ENCODE results near the gene PRR20G.

Gene PRR20G
- total RNA-seq = 0 reads per million in 3 donors

DNA sequence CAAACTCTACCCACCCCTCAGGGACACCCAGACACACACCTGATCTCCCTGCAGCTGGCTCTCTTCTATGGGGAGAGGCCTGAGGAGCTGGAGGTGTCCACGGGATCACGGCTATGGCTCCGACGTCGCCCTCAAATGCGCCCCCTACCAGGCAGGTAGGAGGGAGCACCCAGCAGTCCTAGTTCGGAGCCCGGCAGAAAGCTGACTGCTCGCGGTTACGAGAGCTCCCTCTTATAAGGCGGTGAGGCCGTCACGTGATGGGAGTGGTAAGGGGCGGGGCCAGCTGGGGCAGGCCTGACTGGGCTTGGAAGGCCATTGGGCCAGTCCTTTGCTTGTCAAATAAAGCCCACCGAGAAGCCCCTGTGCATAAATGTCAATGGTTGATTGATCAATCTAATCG lies at the start of gene PRR20G:
Gene PRR20G, minus strand, starts transcription at position 207 of the 400 bp plus-strand sequence. CDS start 681 bp downstream, outside the sequence.
- DNase-seq = no peak
- Histone ChIP-seq H3K36me3 (ENCODE audit: control insufficient read depth, insufficient read depth, low read length) (no peaks in the 10 kb centered on the region), H3K4me3 (ENCODE audit: insufficient read depth, low read depth, low read length, poor library complexity, severe bottlenecking) (no peak within 1 kb of the TSS), H3K4me1 (ENCODE audit: control insufficient read depth, insufficient read depth, low read length, poor library complexity, severe bottlenecking) (no peaks in the 10 kb centered on the region), H3K9me3 (ENCODE audit: control insufficient read depth, low read length) (no peaks in the 10 kb centered on the region), H3K27me3 (replicated peaks; ENCODE audit: control insufficient read depth, insufficient read depth, low read length, poor library complexity, severe bottlenecking) (no peaks in the 10 kb centered on the region), H3K27ac (ENCODE audit: insufficient read depth, low read length, poor library complexity, severe bottlenecking) (no peak within 1 kb of the TSS)

DNA sequence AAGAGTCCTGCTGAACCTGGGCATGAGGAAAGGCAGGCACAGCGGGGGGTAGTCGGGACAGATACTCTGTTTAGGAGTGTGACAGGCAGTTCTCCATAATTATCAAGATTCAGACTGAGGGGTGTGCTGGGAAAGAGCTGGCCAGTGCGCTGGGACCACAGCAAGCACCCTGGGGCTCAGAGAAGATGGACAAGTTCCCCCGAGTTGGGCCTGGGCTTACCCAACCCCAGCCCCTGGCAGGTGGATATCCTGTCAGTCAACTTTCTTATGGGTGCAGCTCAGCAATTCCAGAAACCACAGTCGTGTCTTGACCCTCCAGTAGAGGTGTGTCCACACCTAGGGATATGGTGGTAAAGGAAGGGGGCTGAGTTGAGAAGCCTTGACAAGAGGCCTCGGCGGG lies 49.2 kb upstream of the PRR20G start:
- Histone ChIP-seq H3K27ac (ENCODE audit: insufficient read depth, low read length, poor library complexity, severe bottlenecking) (no peak overlapping the region), H3K4me3 (ENCODE audit: insufficient read depth, low read depth, low read length, poor library complexity, severe bottlenecking) (no peak overlapping the region)
- no peak for DNase-seq

DNA sequence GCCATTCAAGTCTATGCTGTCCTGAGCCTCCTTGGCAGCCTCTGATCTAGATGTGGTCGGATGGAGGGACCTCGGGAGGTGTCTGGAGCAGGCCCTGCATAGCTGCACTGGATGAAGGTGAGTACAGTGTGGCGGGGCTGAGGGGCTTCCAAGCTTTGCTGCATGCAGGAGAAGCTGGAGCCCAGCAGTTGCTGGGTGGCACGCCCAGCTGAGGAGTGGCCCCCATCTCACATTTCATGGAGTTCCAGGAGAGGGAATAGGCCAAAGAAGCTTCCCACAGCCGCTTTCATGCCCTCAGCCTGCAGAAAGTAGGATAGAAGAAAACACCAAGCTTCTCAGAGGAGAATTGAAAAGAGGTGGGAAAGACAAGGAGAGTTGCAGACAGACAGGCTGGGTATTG lies 48.3 kb upstream of the PRR20G start:
- Histone ChIP-seq H3K27me3 (replicated peaks; ENCODE audit: control insufficient read depth, insufficient read depth, low read length, poor library complexity, severe bottlenecking) (no peaks in the 10 kb centered on the region), H3K27ac (ENCODE audit: insufficient read depth, low read length, poor library complexity, severe bottlenecking) (no peak overlapping the region), H3K36me3 (ENCODE audit: control insufficient read depth, insufficient read depth, low read length) (no peaks in the 10 kb centered on the region), H3K4me3 (ENCODE audit: insufficient read depth, low read depth, low read length, poor library complexity, severe bottlenecking) (no peak overlapping the region), H3K9me3 (ENCODE audit: control insufficient read depth, low read length) (peaks cover 3% of the 10 kb centered on the region), H3K4me1 (ENCODE audit: control insufficient read depth, insufficient read depth, low read length, poor library complexity, severe bottlenecking) (no peaks in the 10 kb centered on the region)
- no peak for DNase-seq

More for the DNA sequence above, 49.2 kb upstream of the PRR20G start:
- H3K36me3 ChIP-seq (ENCODE audit: control insufficient read depth, insufficient read depth, low read length) = no peaks in the 10 kb centered on the region
- H3K4me1 ChIP-seq (ENCODE audit: control insufficient read depth, insufficient read depth, low read length, poor library complexity, severe bottlenecking) = no peaks in the 10 kb centered on the region
- H3K27me3 ChIP-seq (replicated peaks; ENCODE audit: control insufficient read depth, insufficient read depth, low read length, poor library complexity, severe bottlenecking) = no peaks in the 10 kb centered on the region
- H3K9me3 ChIP-seq (ENCODE audit: control insufficient read depth, low read length) = peaks cover 3% of the 10 kb centered on the region

GRCh38 chr3:127330385-127330784 lies 42.5 kb upstream of the PRR20G start:
- H3K4me3 ChIP-seq (ENCODE audit: insufficient read depth, low read depth, low read length, poor library complexity, severe bottlenecking) = no peak overlapping the region
- DNase-seq = no peak
- no peak overlapping the region for H3K27ac ChIP-seq (ENCODE audit: insufficient read depth, low read length, poor library complexity, severe bottlenecking)
- no peaks in the 10 kb centered on the region for H3K27me3 ChIP-seq (replicated peaks; ENCODE audit: control insufficient read depth, insufficient read depth, low read length, poor library complexity, severe bottlenecking)
- H3K36me3 ChIP-seq (ENCODE audit: control insufficient read depth, insufficient read depth, low read length) = no peaks in the 10 kb centered on the region
- H3K9me3 ChIP-seq (ENCODE audit: control insufficient read depth, low read length) = peaks cover 9% of the 10 kb centered on the region
- H3K4me1 ChIP-seq (ENCODE audit: control insufficient read depth, insufficient read depth, low read length, poor library complexity, severe bottlenecking) = no peaks in the 10 kb centered on the region

DNA sequence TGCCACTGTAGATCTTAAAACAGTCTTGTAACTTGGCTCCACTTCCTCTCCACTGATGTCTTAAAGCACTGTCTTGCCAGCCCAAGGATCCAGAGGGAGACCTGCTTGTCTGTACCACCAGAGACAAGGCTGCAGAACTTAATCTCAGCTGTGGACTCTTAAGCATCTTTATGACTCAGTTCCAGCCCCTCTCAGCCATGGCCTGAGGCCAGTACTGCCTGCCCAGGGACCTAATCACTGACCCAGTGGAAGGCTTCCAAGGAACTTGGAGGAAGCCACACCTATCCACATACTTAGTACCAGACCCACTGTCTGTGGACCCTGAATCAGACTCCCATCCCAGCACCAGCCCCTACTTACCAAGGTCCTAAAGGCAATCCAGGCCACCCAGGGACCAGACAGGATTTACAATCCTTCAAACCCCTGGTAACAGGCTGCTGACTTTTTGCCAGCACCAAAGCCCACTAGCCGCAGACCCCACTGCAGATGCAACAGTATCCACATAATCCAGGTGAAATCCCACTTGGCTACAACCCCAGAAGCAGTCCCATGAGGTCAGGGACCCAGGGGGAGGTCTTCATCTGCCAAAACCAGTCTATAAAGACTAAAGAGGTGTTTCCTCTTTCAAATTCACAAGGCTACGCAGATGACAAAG lies 41.9 kb upstream of the PRR20G start:
- no peak for DNase-seq
- H3K4me1 ChIP-seq (ENCODE audit: control insufficient read depth, insufficient read depth, low read length, poor library complexity, severe bottlenecking) = no peaks in the 10 kb centered on the region
- H3K27me3 ChIP-seq (replicated peaks; ENCODE audit: control insufficient read depth, insufficient read depth, low read length, poor library complexity, severe bottlenecking) = no peaks in the 10 kb centered on the region
- peaks cover 9% of the 10 kb centered on the region for H3K9me3 ChIP-seq (ENCODE audit: control insufficient read depth, low read length)
- no peak overlapping the region for H3K4me3 ChIP-seq (ENCODE audit: insufficient read depth, low read depth, low read length, poor library complexity, severe bottlenecking)
- no peak overlapping the region for H3K27ac ChIP-seq (ENCODE audit: insufficient read depth, low read length, poor library complexity, severe bottlenecking)
- H3K36me3 ChIP-seq (ENCODE audit: control insufficient read depth, insufficient read depth, low read length) = no peaks in the 10 kb centered on the region

- Histone ChIP-seq H3K36me3 (ENCODE audit: control insufficient read depth, insufficient read depth, low read length) (no peaks in the 10 kb centered on the region), H3K9me3 (ENCODE audit: control insufficient read depth, low read length) (peaks cover 6% of the 10 kb centered on the region), H3K27ac (ENCODE audit: insufficient read depth, low read length, poor library complexity, severe bottlenecking) (no peak overlapping the region), H3K4me1 (ENCODE audit: control insufficient read depth, insufficient read depth, low read length, poor library complexity, severe bottlenecking) (no peaks in the 10 kb centered on the region), H3K27me3 (replicated peaks; ENCODE audit: control insufficient read depth, insufficient read depth, low read length, poor library complexity, severe bottlenecking) (no peaks in the 10 kb centered on the region), H3K4me3 (ENCODE audit: insufficient read depth, low read depth, low read length, poor library complexity, severe bottlenecking) (no peak overlapping the region)
- DNase-seq = no peak
Measured at GRCh38 chr3:127328421-127328820, 40.6 kb upstream of the PRR20G start.

DNA sequence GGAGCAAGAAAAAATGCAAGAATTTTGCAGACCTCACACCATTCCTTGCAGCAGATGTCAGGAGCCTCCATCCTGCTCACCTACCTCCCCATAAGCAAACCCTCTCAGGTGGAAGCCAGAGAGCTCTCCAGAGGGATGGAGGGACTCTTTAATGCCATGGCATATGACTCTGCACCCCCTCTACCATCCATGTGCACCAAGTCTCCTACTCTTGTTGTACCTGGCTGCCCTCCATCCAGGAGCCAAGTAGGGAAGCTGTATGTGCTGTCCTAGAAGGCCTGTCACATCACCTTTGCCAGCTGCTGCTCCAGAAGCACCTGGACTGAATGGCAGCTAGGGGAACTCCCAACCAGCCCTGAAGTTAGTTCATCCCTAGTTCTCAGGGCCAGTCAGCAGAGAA lies 38.5 kb upstream of the PRR20G start:
- Histone ChIP-seq H3K4me1 (ENCODE audit: control insufficient read depth, insufficient read depth, low read length, poor library complexity, severe bottlenecking) (no peaks in the 10 kb centered on the region), H3K27me3 (replicated peaks; ENCODE audit: control insufficient read depth, insufficient read depth, low read length, poor library complexity, severe bottlenecking) (no peaks in the 10 kb centered on the region), H3K9me3 (ENCODE audit: control insufficient read depth, low read length) (peaks cover 6% of the 10 kb centered on the region), H3K4me3 (ENCODE audit: insufficient read depth, low read depth, low read length, poor library complexity, severe bottlenecking) (no peak overlapping the region), H3K36me3 (ENCODE audit: control insufficient read depth, insufficient read depth, low read length) (no peaks in the 10 kb centered on the region), H3K27ac (ENCODE audit: insufficient read depth, low read length, poor library complexity, severe bottlenecking) (no peak overlapping the region)
- DNase-seq = no peak

GRCh38 chr3:127325629-127325961 lies 37.7 kb upstream of the PRR20G start:
- Histone ChIP-seq H3K9me3 (ENCODE audit: control insufficient read depth, low read length) (peaks cover 6% of the 10 kb centered on the region), H3K27me3 (replicated peaks; ENCODE audit: control insufficient read depth, insufficient read depth, low read length, poor library complexity, severe bottlenecking) (no peaks in the 10 kb centered on the region), H3K4me1 (ENCODE audit: control insufficient read depth, insufficient read depth, low read length, poor library complexity, severe bottlenecking) (no peaks in the 10 kb centered on the region), H3K36me3 (ENCODE audit: control insufficient read depth, insufficient read depth, low read length) (no peaks in the 10 kb centered on the region), H3K4me3 (ENCODE audit: insufficient read depth, low read depth, low read length, poor library complexity, severe bottlenecking) (no peak overlapping the region), H3K27ac (ENCODE audit: insufficient read depth, low read length, poor library complexity, severe bottlenecking) (no peak overlapping the region)
- no peak for DNase-seq

- Histone ChIP-seq H3K27ac (ENCODE audit: insufficient read depth, low read length, poor library complexity, severe bottlenecking) (no peak overlapping the region), H3K4me1 (ENCODE audit: control insufficient read depth, insufficient read depth, low read length, poor library complexity, severe bottlenecking) (no peaks in the 10 kb centered on the region), H3K27me3 (replicated peaks; ENCODE audit: control insufficient read depth, insufficient read depth, low read length, poor library complexity, severe bottlenecking) (no peaks in the 10 kb centered on the region), H3K36me3 (ENCODE audit: control insufficient read depth, insufficient read depth, low read length) (no peaks in the 10 kb centered on the region), H3K9me3 (ENCODE audit: control insufficient read depth, low read length) (peaks cover 6% of the 10 kb centered on the region), H3K4me3 (ENCODE audit: insufficient read depth, low read depth, low read length, poor library complexity, severe bottlenecking) (no peak overlapping the region)
- DNase-seq = no peak
Measured at GRCh38 chr3:127324913-127325628, 37.2 kb upstream of the PRR20G start.

DNA sequence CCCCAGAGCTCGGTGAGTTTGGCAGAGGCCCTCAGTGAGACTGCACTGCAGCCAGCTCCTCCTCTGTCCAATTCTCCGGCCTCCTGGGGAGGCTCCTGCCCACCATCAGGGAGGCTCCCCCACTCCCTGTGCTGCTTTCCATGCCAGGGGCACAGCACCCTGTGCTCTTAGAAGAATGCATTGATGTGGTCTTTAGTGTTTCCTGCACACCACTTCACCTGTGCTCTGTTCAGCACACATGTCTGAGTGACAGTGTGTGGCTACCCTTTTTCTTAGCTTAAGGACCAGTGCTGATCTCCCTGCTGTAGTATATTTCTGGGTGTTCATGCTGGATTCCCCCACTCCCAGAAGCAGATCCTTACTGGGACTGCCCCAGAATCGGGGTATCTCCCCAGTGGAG lies 36.2 kb upstream of the PRR20G start:
- H3K4me1 ChIP-seq (ENCODE audit: control insufficient read depth, insufficient read depth, low read length, poor library complexity, severe bottlenecking) = no peaks in the 10 kb centered on the region
- no peaks in the 10 kb centered on the region for H3K9me3 ChIP-seq (ENCODE audit: control insufficient read depth, low read length)
- H3K4me3 ChIP-seq (ENCODE audit: insufficient read depth, low read depth, low read length, poor library complexity, severe bottlenecking) = no peak overlapping the region
- H3K27ac ChIP-seq (ENCODE audit: insufficient read depth, low read length, poor library complexity, severe bottlenecking) = no peak overlapping the region
- H3K36me3 ChIP-seq (ENCODE audit: control insufficient read depth, insufficient read depth, low read length) = no peaks in the 10 kb centered on the region
- no peak for DNase-seq
- no peaks in the 10 kb centered on the region for H3K27me3 ChIP-seq (replicated peaks; ENCODE audit: control insufficient read depth, insufficient read depth, low read length, poor library complexity, severe bottlenecking)

Measured in effector memory CD4-positive, alpha-beta T cell (primary cell).